ENCODE data around the gene BAG3.

GRCh38 chr10:119657725-119658124 is 6.5 kb downstream of the BAG3 start:
- TF ChIP-seq, protein P1, sequence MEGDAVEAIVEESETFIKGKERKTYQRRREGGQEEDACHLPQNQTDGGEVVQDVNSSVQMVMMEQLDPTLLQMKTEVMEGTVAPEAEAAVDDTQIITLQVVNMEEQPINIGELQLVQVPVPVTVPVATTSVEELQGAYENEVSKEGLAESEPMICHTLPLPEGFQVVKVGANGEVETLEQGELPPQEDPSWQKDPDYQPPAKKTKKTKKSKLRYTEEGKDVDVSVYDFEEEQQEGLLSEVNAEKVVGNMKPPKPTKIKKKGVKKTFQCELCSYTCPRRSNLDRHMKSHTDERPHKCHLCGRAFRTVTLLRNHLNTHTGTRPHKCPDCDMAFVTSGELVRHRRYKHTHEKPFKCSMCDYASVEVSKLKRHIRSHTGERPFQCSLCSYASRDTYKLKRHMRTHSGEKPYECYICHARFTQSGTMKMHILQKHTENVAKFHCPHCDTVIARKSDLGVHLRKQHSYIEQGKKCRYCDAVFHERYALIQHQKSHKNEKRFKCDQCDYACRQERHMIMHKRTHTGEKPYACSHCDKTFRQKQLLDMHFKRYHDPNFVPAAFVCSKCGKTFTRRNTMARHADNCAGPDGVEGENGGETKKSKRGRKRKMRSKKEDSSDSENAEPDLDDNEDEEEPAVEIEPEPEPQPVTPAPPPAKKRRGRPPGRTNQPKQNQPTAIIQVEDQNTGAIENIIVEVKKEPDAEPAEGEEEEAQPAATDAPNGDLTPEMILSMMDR (IDR thresholded peaks at IDR 0.05), result no peak
- TF ChIP-seq POLR2AphosphoS5 (IDR thresholded peaks at IDR 0.05) (no peak), POLR2A (IDR thresholded peaks at IDR 0.05) (no peak)

Data from transverse colon (tissue), 4 donors.